Measurements from ENCODE around the gene PLCE1. TPM values are rescaled to one million over a fixed set of nuclear protein-coding genes. Genes with fewer than 3 reads are reported as not detected.

PLCE1 gene
- total RNA-seq, 1 experiment from 2014 or later, result 0.13 TPM

DNA sequence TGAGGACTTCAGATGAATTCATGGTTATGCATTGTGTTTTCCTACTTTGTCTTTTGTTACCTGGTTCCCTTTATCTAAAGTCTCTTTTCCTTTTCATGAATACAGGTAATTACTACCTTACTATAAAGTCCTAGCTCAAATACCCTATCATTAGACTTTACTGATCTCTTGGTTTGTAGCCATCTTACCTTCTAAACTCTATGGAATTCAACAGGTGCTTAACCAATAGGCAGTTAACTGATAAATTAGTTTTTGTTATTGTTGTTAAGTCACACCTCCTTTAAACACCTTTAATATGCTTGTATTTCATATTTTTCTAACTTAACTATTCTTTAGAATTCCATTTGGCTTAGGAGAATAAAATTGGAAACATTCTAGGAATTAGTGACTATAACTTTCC lies 30.7 kb downstream of the PLCE1 start:
- H3K23ac ChIP-seq (ENCODE audit: insufficient read length, low read depth, low read length), result no peak overlapping the region
- H2BK15ac ChIP-seq (ENCODE audit: low read depth, low read length), result no peak overlapping the region
- no peaks in the 10 kb centered on the region for H3K79me1 ChIP-seq (ENCODE audit: insufficient read depth, low read depth, low read length, poor library complexity, severe bottlenecking)
- Mint-ChIP-seq H3K4me1 (no peaks in the 10 kb centered on the region), H3K4me3 (no peak overlapping the region), H3K9me3 (peaks cover 11 to 27% of the 10 kb centered on the region in 2 experiments), H3K27me3 (ENCODE audit: low read depth) (peaks cover 2% of the 10 kb centered on the region), H3K36me3 (ENCODE audit: insufficient read depth in 1 of 3, low read depth in 3 of 3) (peaks cover 0 to 9% (median 3%) of the 10 kb centered on the region in 3 experiments; a peak in 5 of 7 replicates), H3K27ac (no peak overlapping the region)
- no peak overlapping the region for H4K91ac ChIP-seq (ENCODE audit: insufficient read length, low read depth, low read length)
- H4K20me1 ChIP-seq (ENCODE audit: control insufficient read depth, insufficient read depth, insufficient read length), result no peaks in the 10 kb centered on the region
- no peak overlapping the region for H3K27ac ChIP-seq (ENCODE audit: insufficient read length, low read depth, low read length)
- no peak overlapping the region for H3K14ac ChIP-seq (ENCODE audit: insufficient read depth, low read length)
- no peak overlapping the region for H4K8ac ChIP-seq (replicated peaks; ENCODE audit: insufficient read length, low read depth, low read length)
- no peak overlapping the region for H3K9ac ChIP-seq (ENCODE audit: extremely low read depth, insufficient read length, low read length)
- TF ChIP-seq CTCF (conservative IDR thresholded peaks at IDR 0.05), result no peak
- H2BK5ac ChIP-seq (ENCODE audit: insufficient read length, low read length), result no peak overlapping the region
- no peak overlapping the region for H2AK5ac ChIP-seq (ENCODE audit: insufficient read length, low read length)
- H2BK20ac ChIP-seq (ENCODE audit: low read depth, low read length, poor library complexity, severe bottlenecking), result no peak overlapping the region
- H3K23me2 ChIP-seq (ENCODE audit: insufficient read length, low read depth, low read length, poor library complexity, severe bottlenecking), result no peaks in the 10 kb centered on the region
- no peak for DNase-seq
- no peak overlapping the region for H4K5ac ChIP-seq (ENCODE audit: insufficient read length, low read depth, low read length)
- no peak overlapping the region for H3K18ac ChIP-seq (ENCODE audit: insufficient read length, low read depth, low read length)
- H3K9me3 ChIP-seq (ENCODE audit: control insufficient read depth, low read depth, low read length), result peaks cover under 1% of the 10 kb centered on the region
- no peaks in the 10 kb centered on the region for H3K4me1 ChIP-seq (ENCODE audit: insufficient read depth, low read length)
- no peak overlapping the region for H3K4me2 ChIP-seq (ENCODE audit: insufficient read depth, insufficient read length, low read length)
- no peak overlapping the region for H2BK120ac ChIP-seq (ENCODE audit: low read depth, low read length, poor library complexity, severe bottlenecking)
- no peak overlapping the region for H2AFZ ChIP-seq (ENCODE audit: low read length)
- no peak overlapping the region for H3T11ph ChIP-seq (ENCODE audit: low read length)
- no peaks in the 10 kb centered on the region for H3K79me2 ChIP-seq (ENCODE audit: insufficient read depth, low read length)
- no peak overlapping the region for H3K56ac ChIP-seq (ENCODE audit: insufficient read length, low read depth, low read length)
- no peak overlapping the region for H3K4ac ChIP-seq (ENCODE audit: low read depth, low read length)
- no peak overlapping the region for H2BK12ac ChIP-seq (ENCODE audit: insufficient read length, low read depth, low read length)
- H3K27me3 ChIP-seq (ENCODE audit: insufficient read depth, low read length), result no peaks in the 10 kb centered on the region

All from H9 (cell line).